OCI-LY7 (cell line): ENCODE measurements around the gene PFKFB3. TPM values are rescaled to one million over a fixed set of nuclear protein-coding genes. Genes with fewer than 3 reads are reported as not detected.

ENCODE experiments used
- BruUV-seq: library from RNA; stranded (reverse); fragments of 400-500 nt; replicated peaks from 2 replicates; lab custom pipeline; 2021; lab: Mats Ljungman, UMichigan
- CTCF ChIA-PET: fragments of 300-600 bp; sonication (Branson Sonifier 250); formaldehyde crosslinking; loops from one replicate; lab custom pipeline; 2022; ENCODE audit warnings: antibody characterized with exemption; ENCODE audit not compliant: unreplicated experiment; lab: Charles Lee
- POLR2A ChIA-PET: fragments of 300-600 bp; sonication (Branson Sonifier 250); formaldehyde crosslinking; loops from one replicate; lab custom pipeline; 2022; ENCODE audit warnings: antibody characterized with exemption; lab: Charles Lee
- DNase-seq: peaks from one replicate; pipeline ENCODE4 v3.0.0-alpha.2; 2015; ENCODE audit warnings: low spot score
- H2AFZ ChIP-seq: fragments of 200-600 bp; sonication (generic), shearing (Covaris generic); 2 replicates; pipeline ENCODE4 v1.6.1; 2014; ENCODE audit warnings: mild to moderate bottlenecking, antibody characterized with exemption, low read length, moderate library complexity
- H3K27ac ChIP-seq: fragments of 200-600 bp; sonication (generic); 2 replicates; pipeline ENCODE4 v1.5.1; 2014; ENCODE audit warnings: mixed run types, low read depth, mild to moderate bottlenecking, moderate library complexity, low read length, inconsistent platforms; ENCODE audit not compliant: poor library complexity, severe bottlenecking
- H3K36me3 ChIP-seq: fragments of 200-600 bp; sonication (generic); 2 replicates; pipeline ENCODE4 v1.6.1; 2014; ENCODE audit warnings: mild to moderate bottlenecking, antibody characterized with exemption, low read length, moderate library complexity, mixed read lengths; ENCODE audit not compliant: insufficient read depth
- H3K4me1 ChIP-seq: fragments of 200-600 bp; sonication (generic); 2 replicates; pipeline ENCODE4 v1.5.1; 2014; ENCODE audit warnings: mild to moderate bottlenecking, low read length; ENCODE audit not compliant: insufficient read depth, poor library complexity, severe bottlenecking
- H3K4me2 ChIP-seq: fragments of 200-600 bp; sonication (generic); 2 replicates; pipeline ENCODE4 v1.6.1; 2014; ENCODE audit warnings: mild to moderate bottlenecking, low read length
- H3K4me3 ChIP-seq: fragments of 200-600 bp; sonication (generic); 2 replicates; pipeline ENCODE4 v1.5.1; 2014; ENCODE audit warnings: mild to moderate bottlenecking, low read depth, low read length; ENCODE audit not compliant: poor library complexity, severe bottlenecking
- H3K79me2 ChIP-seq: fragments of 200-600 bp; sonication (generic); 2 replicates; pipeline ENCODE4 v1.6.1; 2016; ENCODE audit warnings: low read depth, mild to moderate bottlenecking, low read length, moderate library complexity, mixed read lengths; ENCODE audit not compliant: insufficient read depth
- H3K9me2 ChIP-seq: fragments of 200-600 bp; sonication (generic); 2 replicates; pipeline ENCODE4 v1.6.1; 2016; ENCODE audit warnings: mild to moderate bottlenecking, low read length, mixed read lengths; ENCODE audit not compliant: insufficient read depth
- H3K9me3 ChIP-seq: fragments of 200-600 bp; sonication (generic); 2 replicates; pipeline ENCODE4 v1.6.1; 2014; ENCODE audit warnings: mild to moderate bottlenecking, mixed run types, low read length, mixed read lengths
- H4K20me1 ChIP-seq: fragments of 200-600 bp; sonication (generic); 2 replicates; pipeline ENCODE4 v1.6.1; 2014; ENCODE audit warnings: mild to moderate bottlenecking, antibody characterized with exemption, low read length, moderate library complexity, mixed read lengths; ENCODE audit not compliant: insufficient read depth
- CTCF ChIP-seq: fragments of 200-600 bp; sonication (generic); conservative IDR thresholded peaks from 2 replicates; pipeline ENCODE4 v1.5.1; 2014; ENCODE audit warnings: mild to moderate bottlenecking, antibody characterized with exemption, low read length, moderate library complexity, mixed read lengths
- EZH2phosphoT487 ChIP-seq: fragments of 200-600 bp; sonication (generic); IDR thresholded peaks from 2 replicates; pipeline ENCODE4 v1.6.1; 2018; ENCODE audit warnings: low read depth, borderline replicate concordance, mild to moderate bottlenecking, mixed run types, antibody characterized with exemption, low read length, moderate library complexity, mixed read lengths
- intact Hi-C: fragments of 100-400 bp; cut with micrococcal nuclease; formaldehyde crosslinking; loops from one replicate; pipeline ENCODE4 v1.10.0; 2022; ENCODE audit not compliant: unreplicated experiment
- total RNA-seq, 2 experiments: library from RNA; depleted of rRNA in 1 of 2; stranded (reverse); fragments of >200 nt in 1 of 2; shearing (Covaris generic) in 1 of 2; gene quantifications; 2 replicates each; pipeline ENCODE4 v1.2.3, GENCODE V29; 2014 to 2022

Gene PFKFB3
- total RNA-seq, 2 experiments from 2014 or later, result 33.7 to 50.7 TPM

- H3K9me3 ChIP-seq, result no peaks in the 10 kb centered on the region
- no peak overlapping the region for H2AFZ ChIP-seq
- TF ChIP-seq EZH2phosphoT487, result no peak
- TF ChIP-seq CTCF, result no peak
- H3K4me1 ChIP-seq, result peaks cover 21% of the 10 kb centered on the region
- peaks cover 75% of the 10 kb centered on the region for H3K36me3 ChIP-seq
- BruUV-seq, result no TSS peak
- CTCF ChIA-PET, result no interaction called here
- peaks cover 52% of the 10 kb centered on the region for H3K79me2 ChIP-seq
- H3K9me2 ChIP-seq, result no peaks in the 10 kb centered on the region
- no peak overlapping the region for H3K4me3 ChIP-seq
- POLR2A ChIA-PET, result interaction anchor here (0.6 kb wide), 1 partner anchor 202 kb away, joined by 4 read pairs; no protein-coding TSS in a partner anchor
- intact Hi-C loops, result no loop called here
- H3K27ac ChIP-seq, result no peak overlapping the region
- no peak for DNase-seq
- peaks cover 18% of the 10 kb centered on the region for H4K20me1 ChIP-seq
- H3K4me2 ChIP-seq, result no peak overlapping the region
Observed at GRCh38 chr10:6212806-6213205, 10.1 kb downstream of the PFKFB3 start.

DNA sequence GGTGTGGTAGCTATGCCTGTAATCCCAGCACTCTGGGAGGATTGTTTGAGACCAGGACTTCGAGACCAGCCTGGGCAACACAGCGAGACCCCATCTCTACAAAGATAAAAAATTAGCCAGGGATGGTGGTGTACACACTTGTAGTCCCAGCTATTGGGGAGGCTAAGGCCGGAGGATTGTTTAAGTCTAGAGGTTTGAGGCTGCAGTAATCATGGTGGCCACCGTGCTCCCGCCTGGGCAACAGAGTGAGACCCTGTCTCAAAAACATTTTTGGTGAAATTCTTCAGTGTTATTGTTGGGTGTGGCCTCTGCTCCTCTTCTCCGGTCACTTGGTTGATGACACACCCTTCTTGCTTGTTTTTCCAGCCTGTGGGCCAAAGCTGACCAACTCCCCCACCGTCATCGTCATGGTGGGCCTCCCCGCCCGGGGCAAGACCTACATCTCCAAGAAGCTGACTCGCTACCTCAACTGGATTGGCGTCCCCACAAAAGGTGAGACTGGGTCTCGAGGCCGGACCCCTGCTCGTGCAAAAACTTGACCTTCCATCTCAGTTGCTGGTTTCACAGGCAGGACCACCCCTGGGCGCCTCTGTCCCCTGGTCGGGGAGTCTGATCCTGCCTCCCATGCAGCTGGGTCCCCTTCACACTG, 10.6 kb downstream of the PFKFB3 start:
- no peaks in the 10 kb centered on the region for H3K9me3 ChIP-seq

More for the DNA sequence above, 10.6 kb downstream of the PFKFB3 start:
- Histone ChIP-seq H2AFZ (no peak overlapping the region), H4K20me1 (peaks cover 15% of the 10 kb centered on the region), H3K4me2 (no peak overlapping the region), H3K36me3 (peaks cover 78% of the 10 kb centered on the region), H3K27ac (no peak overlapping the region), H3K4me3 (no peak overlapping the region), H3K79me2 (peaks cover 46% of the 10 kb centered on the region), H3K4me1 (peaks cover 15% of the 10 kb centered on the region), H3K9me2 (no peaks in the 10 kb centered on the region)
- no peak for DNase-seq
- BruUV-seq, result no TSS peak
- ChIA-PET POLR2A (interaction anchor here (0.6 kb wide), 1 partner anchor 202 kb away, joined by 4 read pairs; no protein-coding TSS in a partner anchor), CTCF (no interaction called here)
- TF ChIP-seq EZH2phosphoT487, result no peak
- no peak for TF ChIP-seq CTCF
- intact Hi-C loops, result no loop called here
